A549 (cell line): Measurements from ENCODE around the gene SAP30. TPM values are rescaled to one million over a fixed set of nuclear protein-coding genes. Genes with fewer than 3 reads are reported as not detected.

Experiments used
- ATAC-seq, 2 experiments: fragments of 200-7000 bp in 1 of 2; fragments of >200 bp in 1 of 2; cut with Nextera tagmentation in 1 of 2; cut with Tn5 transposase in 1 of 2; 3 replicates each; pipeline versions ENCODE4 v1.8.0 to v1.9.1; 2018 to 2020; ENCODE audit warnings: mild to moderate bottlenecking in 1 of 2, moderate library complexity in 1 of 2
- CTCF ChIA-PET: fragments of 300-600 bp; sonication (Branson Sonifier 250); formaldehyde crosslinking; extraction: SDS; loops from one replicate; lab custom pipeline; 2021; ENCODE audit warnings: antibody characterized with exemption, inconsistent platforms; lab: Yijun Ruan, JAX
- POLR2A ChIA-PET: fragments of 350-600 bp; formaldehyde crosslinking; extraction: SDS; loops from one replicate; lab custom pipeline; 2021; ENCODE audit warnings: antibody characterized with exemption, inconsistent platforms; lab: Yijun Ruan, JAX
- DNase-seq, 2 experiments: peaks; one replicate each; pipeline versions ENCODE4 v3.0.0 to v3.0.0-alpha.2; 2011 to 2016; ENCODE audit warnings: low read depth in 1 of 2, low spot score in 1 of 2
- FAIRE-seq: peaks from 2 replicates; lab custom pipeline; 2011; peaks lifted over from hg19 to GRCh38; lab: Jason Lieb, UNC
- H3K27ac ChIP-seq, 2 experiments: fragments of >200 bp; sonication (Bioruptor Twin); formaldehyde crosslinking; 3 replicates each; pipeline ENCODE4 v1.5.1; 2016 to 2017
- H3K4me1 ChIP-seq: fragments of >200 bp; sonication (Bioruptor Twin); formaldehyde crosslinking; 3 replicates; pipeline ENCODE4 v1.6.1; 2016
- H3K4me2 ChIP-seq: fragments of >200 bp; sonication (Bioruptor Twin); formaldehyde crosslinking; 3 replicates; pipeline ENCODE4 v1.6.1; 2016
- H3K4me3 ChIP-seq: fragments of >200 bp; sonication (Bioruptor Twin); formaldehyde crosslinking; 3 replicates; pipeline ENCODE4 v1.5.1; 2016
- H3K9me3 ChIP-seq: fragments of >200 bp; sonication (Bioruptor Twin); formaldehyde crosslinking; 3 replicates; pipeline ENCODE4 v1.6.1; 2016
- BHLHE40 ChIP-seq: IDR thresholded peaks from 2 replicates; pipeline ENCODE4 v1.6.1; 2012; ENCODE audit warnings: low read depth, low read length, inconsistent platforms
- ESRRA ChIP-seq: fragments of 150-350 bp; IDR thresholded peaks from 2 replicates; pipeline ENCODE4 v1.6.1; 2014; ENCODE audit warnings: mild to moderate bottlenecking, low read length, borderline replicate concordance
- FOSB ChIP-seq: fragments of 250-450 bp; sonication (Bioruptor Pico); IDR thresholded peaks from 2 replicates; pipeline ENCODE4 v1.5.0; 2020; ENCODE audit warnings: mild to moderate bottlenecking, moderate library complexity
- FOXS1 ChIP-seq: fragments of 250-450 bp; sonication (Bioruptor Pico); IDR thresholded peaks from 2 replicates; pipeline ENCODE4 v1.5.0; 2020; ENCODE audit warnings: mild to moderate bottlenecking, moderate library complexity
- HES2 ChIP-seq: fragments of >200 bp; sonication (Bioruptor Twin); formaldehyde crosslinking; IDR thresholded peaks from 2 replicates; pipeline ENCODE4 v1.6.1; 2016
- HOXA7 ChIP-seq: fragments of 250-450 bp; sonication (Bioruptor Pico); IDR thresholded peaks from 2 replicates; pipeline ENCODE4 v1.5.0; 2020; ENCODE audit warnings: mild to moderate bottlenecking, moderate library complexity
- HOXB13 ChIP-seq: fragments of 250-450 bp; sonication (Bioruptor Pico); IDR thresholded peaks from 2 replicates; pipeline ENCODE4 v1.5.0; 2020; ENCODE audit warnings: low read depth, mild to moderate bottlenecking, moderate library complexity
- JUN ChIP-seq, 2 experiments: fragments of >200 bp; sonication (Bioruptor Twin); formaldehyde crosslinking; IDR thresholded peaks; 2 replicates in 1 of 2; 3 replicates in 1 of 2; pipeline ENCODE4 v1.6.1; 2016 to 2017
- KDM1A ChIP-seq: fragments of 200-600 bp; sonication (generic); IDR thresholded peaks from 2 replicates; pipeline ENCODE4 v1.6.1; 2016; ENCODE audit warnings: low read depth, mild to moderate bottlenecking
- KDM5A ChIP-seq: fragments of 200-600 bp; sonication (generic); IDR thresholded peaks from 2 replicates; pipeline ENCODE4 v1.6.1; 2016; ENCODE audit warnings: antibody characterized with exemption, mild to moderate bottlenecking
- MAZ ChIP-seq: fragments of 150-350 bp; IDR thresholded peaks from 2 replicates; pipeline ENCODE4 v1.6.1; 2014; ENCODE audit warnings: antibody characterized with exemption, low read depth, low read length, borderline replicate concordance
- NPAS2 ChIP-seq: fragments of 250-450 bp; sonication (Bioruptor Pico); IDR thresholded peaks from 2 replicates; pipeline ENCODE4 v1.8.0; 2022; ENCODE audit warnings: mild to moderate bottlenecking, moderate library complexity, borderline replicate concordance
- PHF8 ChIP-seq: fragments of 200-600 bp; sonication (generic); IDR thresholded peaks from 2 replicates; pipeline ENCODE4 v1.6.1; 2016; ENCODE audit warnings: low read depth, mild to moderate bottlenecking, antibody characterized with exemption, moderate library complexity, borderline replicate concordance
- POLR2A ChIP-seq: IDR thresholded peaks from 2 replicates; pipeline ENCODE4 v1.6.1; 2012; ENCODE audit warnings: mild to moderate bottlenecking, low read length
- POLR2AphosphoS2 ChIP-seq: conservative IDR thresholded peaks from 2 replicates; pipeline ENCODE4 v1.6.1; 2012; ENCODE audit warnings: low read length, improper control_type of control experiment, inconsistent platforms
- RARB ChIP-seq: fragments of 250-450 bp; sonication (Bioruptor Pico); IDR thresholded peaks from 2 replicates; pipeline ENCODE4 v1.8.0; 2021; ENCODE audit warnings: mild to moderate bottlenecking, moderate library complexity
- RCOR1 ChIP-seq: fragments of 150-350 bp; IDR thresholded peaks from 2 replicates; pipeline ENCODE4 v1.6.1; 2014; ENCODE audit warnings: antibody characterized with exemption, low read length, low read depth
- SMC3 ChIP-seq: fragments of >200 bp; sonication (Bioruptor Twin); formaldehyde crosslinking; IDR thresholded peaks from 3 replicates; pipeline ENCODE4 v1.6.1; 2018; ENCODE audit warnings: inconsistent platforms
- ZFP36 ChIP-seq: fragments of 450-650 bp; IDR thresholded peaks from 2 replicates; pipeline ENCODE4 v1.6.1; 2014; ENCODE audit warnings: borderline replicate concordance; ENCODE audit not compliant: partially characterized antibody
- WGBS: methylation state at CpG from one replicate; pipeline ENCODE4 v1.1.6; 2017; ENCODE audit errors: missing lambda C conversion rate; 5-methylcytosine and 5-hydroxymethylcytosine counted together
- polyA plus RNA-seq, 4 experiments: library from polyadenylated mRNA; depleted of rRNA in 3 of 4; stranded (reverse); fragments of >200 nt; fragmentation: RNase III in 1 of 4; extraction: RNeasy Plus Mini Kit Qiagen cat#74134 plus additional on column Dnase treatment in 1 of 4; gene quantifications; 2 replicates in 3 of 4; 3 replicates in 1 of 4; pipeline ENCODE4 v1.2.3, GENCODE V29; 2011 to 2017
- TF ChIP-seq, protein P1 (sequence below): fragments of 450-650 bp; IDR thresholded peaks from 2 replicates; pipeline ENCODE4 v1.6.1; 2014; ENCODE audit warnings: antibody characterized with exemption
- TF ChIP-seq, protein P2 (sequence below): fragments of >200 bp; sonication (Bioruptor Twin); formaldehyde crosslinking; IDR thresholded peaks from 3 replicates; pipeline ENCODE4 v1.5.1; 2016

SAP30 gene
- polyA plus RNA-seq, 2 of the 4 experiments (the other 2 are of a cell fraction) = 18.4 to 19.6 TPM

- CTCF ChIA-PET = interaction anchor here (1.5 to 1.9 kb wide), 2 partner anchors 28 to 384 kb away, joined by 3 to 4 read pairs; no protein-coding TSS in a partner anchor
- POLR2A ChIA-PET = no interaction called here
- DNase-seq = no peak
- TF ChIP-seq FOXS1 (no peak), POLR2AphosphoS2 (no peak), MAZ (no peak), JUN (IDR thresholded peaks at IDR 0.05) (no peak), HOXA7 (CRISPR knock-in tag) (no peak), RCOR1 (no peak), RARB (CRISPR knock-in tag) (no peak), PHF8 (no peak), ZFP36 (no peak)
- TF ChIP-seq, protein P1, sequence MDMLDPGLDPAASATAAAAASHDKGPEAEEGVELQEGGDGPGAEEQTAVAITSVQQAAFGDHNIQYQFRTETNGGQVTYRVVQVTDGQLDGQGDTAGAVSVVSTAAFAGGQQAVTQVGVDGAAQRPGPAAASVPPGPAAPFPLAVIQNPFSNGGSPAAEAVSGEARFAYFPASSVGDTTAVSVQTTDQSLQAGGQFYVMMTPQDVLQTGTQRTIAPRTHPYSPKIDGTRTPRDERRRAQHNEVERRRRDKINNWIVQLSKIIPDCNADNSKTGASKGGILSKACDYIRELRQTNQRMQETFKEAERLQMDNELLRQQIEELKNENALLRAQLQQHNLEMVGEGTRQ = no peak
- TF ChIP-seq, protein P2, sequence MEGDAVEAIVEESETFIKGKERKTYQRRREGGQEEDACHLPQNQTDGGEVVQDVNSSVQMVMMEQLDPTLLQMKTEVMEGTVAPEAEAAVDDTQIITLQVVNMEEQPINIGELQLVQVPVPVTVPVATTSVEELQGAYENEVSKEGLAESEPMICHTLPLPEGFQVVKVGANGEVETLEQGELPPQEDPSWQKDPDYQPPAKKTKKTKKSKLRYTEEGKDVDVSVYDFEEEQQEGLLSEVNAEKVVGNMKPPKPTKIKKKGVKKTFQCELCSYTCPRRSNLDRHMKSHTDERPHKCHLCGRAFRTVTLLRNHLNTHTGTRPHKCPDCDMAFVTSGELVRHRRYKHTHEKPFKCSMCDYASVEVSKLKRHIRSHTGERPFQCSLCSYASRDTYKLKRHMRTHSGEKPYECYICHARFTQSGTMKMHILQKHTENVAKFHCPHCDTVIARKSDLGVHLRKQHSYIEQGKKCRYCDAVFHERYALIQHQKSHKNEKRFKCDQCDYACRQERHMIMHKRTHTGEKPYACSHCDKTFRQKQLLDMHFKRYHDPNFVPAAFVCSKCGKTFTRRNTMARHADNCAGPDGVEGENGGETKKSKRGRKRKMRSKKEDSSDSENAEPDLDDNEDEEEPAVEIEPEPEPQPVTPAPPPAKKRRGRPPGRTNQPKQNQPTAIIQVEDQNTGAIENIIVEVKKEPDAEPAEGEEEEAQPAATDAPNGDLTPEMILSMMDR = no peak
- H3K27ac ChIP-seq = no peak overlapping the region
- WGBS = 58% methylated on average over 1 of the region's 1 CpG
- no peak for ATAC-seq
- H3K9me3 ChIP-seq = no peaks in the 10 kb centered on the region
- no peak for FAIRE-seq
- no peak overlapping the region for H3K4me2 ChIP-seq
- H3K4me3 ChIP-seq = no peak overlapping the region
- H3K4me1 ChIP-seq = no peaks in the 10 kb centered on the region
Observed at GRCh38 chr4:173397604-173398003, 26.9 kb downstream of the SAP30 start.

DNA sequence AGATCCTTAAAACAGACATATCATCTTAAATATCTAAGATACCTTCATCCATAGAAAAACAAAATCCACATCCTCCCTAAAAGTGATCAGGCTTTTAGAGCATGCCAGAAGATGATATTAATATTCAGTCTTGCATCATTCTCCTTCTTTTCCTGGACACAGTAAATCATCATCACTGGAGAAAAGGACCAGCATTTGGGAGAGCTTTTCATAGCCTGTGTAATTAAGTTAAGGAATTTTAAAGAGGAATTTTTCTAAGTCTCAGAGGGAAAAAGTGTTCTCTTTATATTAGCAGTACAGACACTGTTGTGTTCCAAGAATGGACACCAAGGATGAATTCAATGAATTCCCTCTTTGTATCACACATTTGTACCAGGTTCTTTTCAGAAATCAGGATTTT, 27.5 kb downstream of the SAP30 start:
- no peaks in the 10 kb centered on the region for H3K9me3 ChIP-seq
- H3K4me2 ChIP-seq = no peak overlapping the region
- DNase-seq = no peak
- H3K4me3 ChIP-seq = no peak overlapping the region
- no peak for ATAC-seq
- 0 out of 3 replicates have a peak, but pooled peaks cover 4% of the 10 kb centered on the region for H3K4me1 ChIP-seq
- no peak overlapping the region for H3K27ac ChIP-seq
- TF ChIP-seq FOSB (CRISPR knock-in tag) (no peak), HES2 (no peak), KDM5A (no peak), NPAS2 (no peak), ESRRA (no peak), KDM1A (no peak)
- TF ChIP-seq, all 56 proteins: peak for 0
- POLR2A ChIA-PET = no interaction called here
- CTCF ChIA-PET = interaction anchor here (1.5 to 1.9 kb wide), 2 partner anchors 28 to 384 kb away, joined by 3 to 4 read pairs; no protein-coding TSS in a partner anchor
- no peak for FAIRE-seq

- FAIRE-seq = no peak
- H3K9me3 ChIP-seq = no peaks in the 10 kb centered on the region
- no peak for ATAC-seq
- ChIA-PET CTCF (interaction anchor here (1.2 to 1.5 kb wide), 3 partner anchors 9 to 80 kb away, joined by 3 to 4 read pairs (median 3); no protein-coding TSS in a partner anchor), POLR2A (no interaction called here)
- H3K27ac ChIP-seq = no peak within 1 kb of the TSS
- H3K4me3 ChIP-seq = no peak within 1 kb of the TSS
- WGBS = 96% methylated on average over 4 of the region's 4 CpGs
- DNase-seq = no peak
- TF ChIP-seq MAZ (no peak), HOXB13 (CRISPR knock-in tag) (no peak), SMC3 (no peak), POLR2A (no peak), BHLHE40 (no peak), HES2 (no peak)
- peaks cover 4% of the 10 kb centered on the region; the same call in 1 of the 3 replicates for H3K4me1 ChIP-seq
- no peak within 1 kb of the TSS for H3K4me2 ChIP-seq
Observed at GRCh38 chr4:173398779-173399415, 28.1 kb downstream of the SAP30 start, which contains the start of gene SCRG1. SCRG1 (minus strand) TSS chr4:173399116; CDS start chr4:173391414, 7,702 bp downstream.
